Spleen (tissue), 7 donors: ENCODE measurements around the gene DLEC1.
A peak's percentile ranks its signal among the peaks of the same experiment; 100 is the strongest.

Experiments
- CTCF ChIP-seq, 11 experiments: fragments of 200-600 bp in 7 of 11; fragments of 450-650 bp in 4 of 11; sonication (generic) in 4 of 11; IDR thresholded peaks in 8 of 11; conservative IDR thresholded peaks in 3 of 11; 1 replicate in 7 of 11; 2 replicates in 4 of 11; pipeline versions ENCODE4 v1.4.0 to v1.8.0; 2016 to 2021; ENCODE audit warnings: antibody characterized with exemption in 11 of 11, inconsistent platforms in 4 of 11, mild to moderate bottlenecking in 1 of 11
- POLR2AphosphoS5 ChIP-seq, 3 donors: sonication (generic); formaldehyde crosslinking; IDR thresholded peaks; one replicate each; pipeline ENCODE4 v1.5.1; 2017; ENCODE audit warnings: antibody characterized with exemption in 3 of 3
- donor health status: DM: no; HTN: no; CAD: no; lungs with moderate emphysema.
- donor health status: DM: no; HTN: no; CAD: no.
- donor health status: DM: no; HTN: no; CAD: no.

- TF ChIP-seq POLR2AphosphoS5 (IDR thresholded peaks at IDR 0.05) (peak; percentile 95 to 97 (median 95)), CTCF (IDR thresholded peaks at IDR 0.05 in 8 of 11, conservative IDR thresholded peaks at IDR 0.05 in 3 of 11) (peak in 3 of 11 experiments; percentile 0 to 22 (median 17))
Measured at GRCh38 chr3:38164952-38165721, 126.1 kb downstream of the DLEC1 start, which contains the start of gene OXSR1.
